ENCODE data around the gene SERPINA3.

GRCh38 chr14:94612580-94613554 lies 676 bp downstream of the SERPINA3 start:
- TF ChIP-seq, protein P1, sequence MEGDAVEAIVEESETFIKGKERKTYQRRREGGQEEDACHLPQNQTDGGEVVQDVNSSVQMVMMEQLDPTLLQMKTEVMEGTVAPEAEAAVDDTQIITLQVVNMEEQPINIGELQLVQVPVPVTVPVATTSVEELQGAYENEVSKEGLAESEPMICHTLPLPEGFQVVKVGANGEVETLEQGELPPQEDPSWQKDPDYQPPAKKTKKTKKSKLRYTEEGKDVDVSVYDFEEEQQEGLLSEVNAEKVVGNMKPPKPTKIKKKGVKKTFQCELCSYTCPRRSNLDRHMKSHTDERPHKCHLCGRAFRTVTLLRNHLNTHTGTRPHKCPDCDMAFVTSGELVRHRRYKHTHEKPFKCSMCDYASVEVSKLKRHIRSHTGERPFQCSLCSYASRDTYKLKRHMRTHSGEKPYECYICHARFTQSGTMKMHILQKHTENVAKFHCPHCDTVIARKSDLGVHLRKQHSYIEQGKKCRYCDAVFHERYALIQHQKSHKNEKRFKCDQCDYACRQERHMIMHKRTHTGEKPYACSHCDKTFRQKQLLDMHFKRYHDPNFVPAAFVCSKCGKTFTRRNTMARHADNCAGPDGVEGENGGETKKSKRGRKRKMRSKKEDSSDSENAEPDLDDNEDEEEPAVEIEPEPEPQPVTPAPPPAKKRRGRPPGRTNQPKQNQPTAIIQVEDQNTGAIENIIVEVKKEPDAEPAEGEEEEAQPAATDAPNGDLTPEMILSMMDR (conservative IDR thresholded peaks at IDR 0.05; ENCODE audit: low read depth, low read length): no peak
- no peak for TF ChIP-seq EZH2 (IDR thresholded peaks at IDR 0.05; ENCODE audit: low read length, unreplicated experiment)
